ENCODE data around the gene ATXN10.

- TF ChIP-seq POLR2A (IDR thresholded peaks at IDR 0.05; ENCODE audit: control extremely low read depth in 1 of 2, low read depth in 2 of 2, low read length in 2 of 2) (no peak), CTCF (IDR thresholded peaks at IDR 0.05; ENCODE audit: control extremely low read depth in 1 of 3, insufficient read depth in 1 of 3, low read depth in 1 of 3, low read length in 3 of 3) (no peak), JUND (IDR thresholded peaks at IDR 0.05; ENCODE audit: low read length) (no peak), CEBPB (IDR thresholded peaks at IDR 0.05; ENCODE audit: low read depth, low read length) (no peak), BACH1 (IDR thresholded peaks at IDR 0.05; ENCODE audit: low read length) (no peak), ZNF274 (IDR thresholded peaks at IDR 0.05; ENCODE audit: borderline replicate concordance, extremely low read depth, low read length) (no peak), RBBP5 (IDR thresholded peaks at IDR 0.05; ENCODE audit: borderline replicate concordance, low read depth, low read length) (no peak), YY1 (IDR thresholded peaks at IDR 0.05; ENCODE audit: low read depth, low read length) (no peak), SIN3A (conservative IDR thresholded peaks at IDR 0.05 in 1 of 2, IDR thresholded peaks at IDR 0.05 in 1 of 2; ENCODE audit: low read depth in 1 of 2, low read length in 2 of 2) (no peak), RXRA (IDR thresholded peaks at IDR 0.05; ENCODE audit: insufficient read depth, low read depth, low read length) (no peak), EZH2 (IDR thresholded peaks at IDR 0.05; ENCODE audit: low read depth, low read length, severe bottlenecking) (no peak), POLR2AphosphoS5 (IDR thresholded peaks at IDR 0.05; ENCODE audit: low read depth, low read length) (no peak), RFX5 (IDR thresholded peaks at IDR 0.05; ENCODE audit: borderline replicate concordance, low read depth, low read length) (no peak), MAFK (IDR thresholded peaks at IDR 0.05; ENCODE audit: low read depth, low read length) (no peak)
These were observed 38.2 kb downstream of the ATXN10 start for GRCh38 chr22:45709866-45710265.

Data from H1 (cell line).